ENCODE data around the gene AKIRIN1. TPM values are rescaled to one million over a fixed set of nuclear protein-coding genes. Genes with fewer than 3 reads are reported as not detected.

The AKIRIN1 gene
- total and polyA plus RNA-seq, 12 donors = 9.1 to 71.3 (median 40.7) TPM

DNA sequence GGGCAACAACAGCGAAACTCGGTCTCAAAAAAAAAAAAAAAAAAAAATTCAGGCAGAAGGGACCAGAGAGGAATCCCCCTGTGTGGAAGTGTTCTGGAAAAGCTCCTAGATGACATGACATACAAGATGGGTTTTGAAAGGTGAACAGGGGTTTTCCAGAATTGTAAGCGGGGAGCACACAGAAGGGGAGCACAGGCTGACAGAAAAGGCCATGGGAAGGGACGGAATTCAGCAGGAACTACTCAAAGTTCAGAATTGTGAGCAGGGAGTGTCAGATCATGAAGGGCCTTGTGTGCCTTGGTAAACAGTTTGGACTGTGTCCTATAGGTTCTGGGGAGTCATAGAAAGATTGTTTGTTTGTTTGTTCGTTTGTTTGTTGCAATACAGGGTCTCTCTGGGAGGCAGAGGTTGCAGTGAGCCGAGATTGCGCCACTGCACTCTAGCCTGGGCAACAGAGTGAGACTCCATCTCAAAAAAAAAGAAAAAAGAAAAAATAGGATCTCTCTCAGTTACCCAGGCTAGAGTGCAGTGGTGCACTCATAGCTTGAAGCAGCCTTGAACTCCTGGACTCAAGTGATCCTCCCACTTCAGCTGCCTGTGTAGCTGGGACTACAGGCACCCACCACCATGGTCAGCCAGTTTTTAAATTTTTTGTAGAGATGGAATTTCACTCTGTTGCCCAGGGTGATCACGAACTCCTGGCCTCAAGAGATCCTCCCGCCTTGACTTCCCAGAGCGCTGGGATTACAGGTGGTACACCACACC, 48.2 kb upstream of the AKIRIN1 start:
- Histone ChIP-seq H3K4me1 (replicated peaks in 1 of 2) (no peaks in the 10 kb centered on the region), H3K27me3 (no peaks in the 10 kb centered on the region), H3K27ac (no peak overlapping the region), H3K36me3 (replicated peaks in 1 of 2) (no peaks in the 10 kb centered on the region), H3K9me3 (replicated peaks in 1 of 3) (no peaks in the 10 kb centered on the region), H3K4me3 (no peak overlapping the region)
- no peak for DNase-seq
- TF ChIP-seq, protein P1, sequence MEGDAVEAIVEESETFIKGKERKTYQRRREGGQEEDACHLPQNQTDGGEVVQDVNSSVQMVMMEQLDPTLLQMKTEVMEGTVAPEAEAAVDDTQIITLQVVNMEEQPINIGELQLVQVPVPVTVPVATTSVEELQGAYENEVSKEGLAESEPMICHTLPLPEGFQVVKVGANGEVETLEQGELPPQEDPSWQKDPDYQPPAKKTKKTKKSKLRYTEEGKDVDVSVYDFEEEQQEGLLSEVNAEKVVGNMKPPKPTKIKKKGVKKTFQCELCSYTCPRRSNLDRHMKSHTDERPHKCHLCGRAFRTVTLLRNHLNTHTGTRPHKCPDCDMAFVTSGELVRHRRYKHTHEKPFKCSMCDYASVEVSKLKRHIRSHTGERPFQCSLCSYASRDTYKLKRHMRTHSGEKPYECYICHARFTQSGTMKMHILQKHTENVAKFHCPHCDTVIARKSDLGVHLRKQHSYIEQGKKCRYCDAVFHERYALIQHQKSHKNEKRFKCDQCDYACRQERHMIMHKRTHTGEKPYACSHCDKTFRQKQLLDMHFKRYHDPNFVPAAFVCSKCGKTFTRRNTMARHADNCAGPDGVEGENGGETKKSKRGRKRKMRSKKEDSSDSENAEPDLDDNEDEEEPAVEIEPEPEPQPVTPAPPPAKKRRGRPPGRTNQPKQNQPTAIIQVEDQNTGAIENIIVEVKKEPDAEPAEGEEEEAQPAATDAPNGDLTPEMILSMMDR (IDR thresholded peaks at IDR 0.05) = no peak
- no peak for TF ChIP-seq POLR2A (IDR thresholded peaks at IDR 0.05)
- WGBS, 4 donors = 93 to 96% (median 94%) methylated on average over 10 of the region's 10 CpGs
- intact Hi-C loops (cut with DNase I) = no loop called here

DNA sequence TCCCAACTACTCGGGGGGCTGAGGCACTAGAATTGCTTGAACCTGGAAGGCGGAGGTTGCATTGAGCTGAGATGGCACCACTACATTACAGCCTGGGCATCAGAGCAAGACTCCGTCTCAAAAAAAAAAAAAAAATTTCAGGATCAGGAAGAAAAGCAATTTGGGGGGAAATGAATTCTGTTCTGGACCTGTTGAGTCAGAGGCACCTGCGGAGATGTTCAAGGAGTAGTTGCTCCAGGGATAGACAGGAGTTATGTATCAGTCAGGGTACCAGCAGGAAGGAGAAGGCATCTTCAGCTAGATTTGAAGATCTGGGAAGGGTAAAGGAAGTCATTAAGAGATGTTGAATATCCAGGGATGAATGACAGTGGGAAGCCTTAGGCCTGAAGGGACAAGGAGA, 46.5 kb upstream of the AKIRIN1 start:
- Histone ChIP-seq H3K4me3 (no peak overlapping the region), H3K36me3 (replicated peaks in 1 of 2) (no peaks in the 10 kb centered on the region), H3K27me3 (no peaks in the 10 kb centered on the region), H3K9me3 (replicated peaks in 1 of 3) (no peaks in the 10 kb centered on the region), H3K4me1 (replicated peaks in 1 of 2) (no peaks in the 10 kb centered on the region), H3K27ac (no peak overlapping the region)
- intact Hi-C loops (cut with DNase I) = no loop called here
- 91 to 95% (median 93%) methylated on average over 4 of the region's 4 CpGs for WGBS, 4 donors
- no peak for TF ChIP-seq POLR2A (IDR thresholded peaks at IDR 0.05)
- TF ChIP-seq, protein P1 (IDR thresholded peaks at IDR 0.05) = no peak
- no peak for DNase-seq

DNA sequence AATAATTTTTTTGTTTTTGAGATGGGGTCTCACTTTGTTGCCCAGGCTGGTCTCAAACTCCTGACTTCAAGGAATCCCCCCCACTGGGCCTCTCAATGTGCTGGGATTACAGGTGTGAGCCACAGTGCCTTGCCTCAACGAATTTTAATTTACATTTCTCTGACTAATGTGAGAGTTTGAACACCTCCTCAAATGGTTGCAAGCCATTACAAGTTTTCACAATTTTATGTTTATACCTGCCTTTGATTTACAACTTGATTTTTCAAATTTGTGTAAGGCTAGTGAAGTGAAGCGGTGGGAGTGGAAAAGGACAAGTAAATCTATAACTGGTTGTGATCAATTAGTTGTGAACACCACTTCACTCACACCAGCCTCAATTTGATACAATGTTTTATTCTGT, 40.5 kb upstream of the AKIRIN1 start:
- no peak for DNase-seq
- Histone ChIP-seq H3K36me3 (replicated peaks in 1 of 2) (no peaks in the 10 kb centered on the region), H3K4me1 (replicated peaks in 1 of 2) (no peaks in the 10 kb centered on the region), H3K27me3 (no peaks in the 10 kb centered on the region), H3K27ac (no peak overlapping the region), H3K9me3 (replicated peaks in 1 of 3) (no peaks in the 10 kb centered on the region), H3K4me3 (no peak overlapping the region)
- intact Hi-C loops (cut with DNase I) = no loop called here
- WGBS, 4 donors = 55 to 72% (median 60%) methylated on average over 2 of the region's 2 CpGs
- TF ChIP-seq, protein P1 (IDR thresholded peaks at IDR 0.05) = no peak
- TF ChIP-seq POLR2A (IDR thresholded peaks at IDR 0.05) = no peak

DNA sequence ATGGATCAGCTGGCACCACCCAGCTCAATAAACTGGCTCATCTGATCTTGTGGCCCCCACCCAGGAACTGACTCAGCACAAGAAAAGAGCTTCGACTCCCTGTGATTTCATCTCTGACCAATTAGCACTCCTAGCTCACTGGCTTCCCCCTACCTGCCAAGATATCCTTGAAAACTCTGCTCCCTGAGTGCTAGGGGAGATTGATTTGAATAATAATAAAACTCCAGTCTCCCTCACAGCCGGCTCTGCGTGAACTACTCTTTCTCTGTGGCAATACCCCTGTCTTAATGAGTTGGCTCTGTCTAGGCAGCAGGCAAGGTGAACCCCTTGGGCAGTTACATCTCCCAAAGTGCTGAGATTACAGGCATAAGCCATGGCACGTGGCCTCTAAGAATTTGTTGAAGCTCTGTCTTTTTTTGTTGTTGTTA, 37.6 kb upstream of the AKIRIN1 start:
- Histone ChIP-seq H3K4me3 (no peak overlapping the region), H3K36me3 (replicated peaks in 1 of 2) (no peaks in the 10 kb centered on the region), H3K4me1 (replicated peaks in 1 of 2) (no peaks in the 10 kb centered on the region), H3K27ac (no peak overlapping the region), H3K27me3 (no peaks in the 10 kb centered on the region), H3K9me3 (replicated peaks in 1 of 3) (no peaks in the 10 kb centered on the region)
- TF ChIP-seq POLR2A (IDR thresholded peaks at IDR 0.05) = no peak
- TF ChIP-seq, protein P1 (IDR thresholded peaks at IDR 0.05) = no peak
- WGBS, 4 donors = 29 to 44% (median 35%) methylated on average over 2 to 4 of the region's 4 CpGs
- no peak for DNase-seq
- intact Hi-C loops (cut with DNase I) = no loop called here
